Measurements from ENCODE around the gene GNG12. TPM values are rescaled to one million over a fixed set of nuclear protein-coding genes. Genes with fewer than 3 reads are reported as not detected.

GNG12 gene
- total RNA-seq, 1 donor from 2014 or later, result 71.5 TPM

- Histone ChIP-seq H3K27ac (no peak overlapping the region), H3K4me1 (peaks cover 89% of the 10 kb centered on the region), H3K4me3 (no peak overlapping the region), H3K9me3 (no peaks in the 10 kb centered on the region), H3K36me3 (no peaks in the 10 kb centered on the region), H3K27me3 (no peaks in the 10 kb centered on the region)
- intact Hi-C loops (cut with DNase I), result no loop called here
- TF ChIP-seq POLR2AphosphoS5 (IDR thresholded peaks at IDR 0.05; ENCODE audit: insufficient read depth in 1 of 2, low read depth in 1 of 2) (no peak), POLR2A (IDR thresholded peaks at IDR 0.05) (no peak)
- TF ChIP-seq, protein P1, sequence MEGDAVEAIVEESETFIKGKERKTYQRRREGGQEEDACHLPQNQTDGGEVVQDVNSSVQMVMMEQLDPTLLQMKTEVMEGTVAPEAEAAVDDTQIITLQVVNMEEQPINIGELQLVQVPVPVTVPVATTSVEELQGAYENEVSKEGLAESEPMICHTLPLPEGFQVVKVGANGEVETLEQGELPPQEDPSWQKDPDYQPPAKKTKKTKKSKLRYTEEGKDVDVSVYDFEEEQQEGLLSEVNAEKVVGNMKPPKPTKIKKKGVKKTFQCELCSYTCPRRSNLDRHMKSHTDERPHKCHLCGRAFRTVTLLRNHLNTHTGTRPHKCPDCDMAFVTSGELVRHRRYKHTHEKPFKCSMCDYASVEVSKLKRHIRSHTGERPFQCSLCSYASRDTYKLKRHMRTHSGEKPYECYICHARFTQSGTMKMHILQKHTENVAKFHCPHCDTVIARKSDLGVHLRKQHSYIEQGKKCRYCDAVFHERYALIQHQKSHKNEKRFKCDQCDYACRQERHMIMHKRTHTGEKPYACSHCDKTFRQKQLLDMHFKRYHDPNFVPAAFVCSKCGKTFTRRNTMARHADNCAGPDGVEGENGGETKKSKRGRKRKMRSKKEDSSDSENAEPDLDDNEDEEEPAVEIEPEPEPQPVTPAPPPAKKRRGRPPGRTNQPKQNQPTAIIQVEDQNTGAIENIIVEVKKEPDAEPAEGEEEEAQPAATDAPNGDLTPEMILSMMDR (IDR thresholded peaks at IDR 0.05), result no peak
- no peak for DNase-seq (ENCODE audit: extremely low spot score in 2 of 2)
Measured at GRCh38 chr1:67818162-67818561, 15.1 kb downstream of the GNG12 start.

- Histone ChIP-seq H3K4me3 (no peak overlapping the region), H3K36me3 (no peaks in the 10 kb centered on the region), H3K4me1 (peaks cover 86% of the 10 kb centered on the region), H3K27me3 (no peaks in the 10 kb centered on the region), H3K9me3 (no peaks in the 10 kb centered on the region), H3K27ac (no peak overlapping the region)
- no peak for DNase-seq (ENCODE audit: extremely low spot score in 2 of 2)
- TF ChIP-seq, protein P1 (IDR thresholded peaks at IDR 0.05), result no peak
- TF ChIP-seq POLR2A (IDR thresholded peaks at IDR 0.05) (no peak), POLR2AphosphoS5 (IDR thresholded peaks at IDR 0.05; ENCODE audit: insufficient read depth in 1 of 2, low read depth in 1 of 2) (no peak)
- intact Hi-C loops (cut with DNase I), result no loop called here
Measured at GRCh38 chr1:67817319-67817718, 15.9 kb downstream of the GNG12 start.

DNA sequence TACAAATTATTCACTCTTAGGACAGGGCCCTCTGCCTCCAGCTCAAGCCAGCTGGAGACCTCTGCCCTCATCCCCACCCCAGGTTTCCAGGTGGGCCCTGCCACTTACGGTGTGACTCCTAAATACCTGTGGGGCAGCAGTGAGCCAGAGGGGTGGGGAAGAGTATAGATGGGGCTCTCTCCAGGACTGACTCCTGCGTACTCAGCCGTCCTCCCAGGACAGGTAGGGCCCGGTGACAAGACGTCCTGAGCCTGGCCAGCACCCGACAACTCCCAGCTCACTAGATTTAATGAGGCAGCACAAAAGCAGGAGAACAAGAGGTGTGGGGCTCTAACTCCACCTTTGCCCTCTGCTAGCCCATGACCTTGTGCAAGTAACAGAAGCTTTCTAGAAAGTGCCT lies 16.8 kb downstream of the GNG12 start:
- H3K4me3 ChIP-seq, result no peak overlapping the region
- no peaks in the 10 kb centered on the region for H3K9me3 ChIP-seq
- H3K27me3 ChIP-seq, result no peaks in the 10 kb centered on the region
- no peak overlapping the region for H3K27ac ChIP-seq
- intact Hi-C loops (cut with DNase I), result no loop called here
- peaks cover 92% of the 10 kb centered on the region for H3K4me1 ChIP-seq
- no peak for TF ChIP-seq POLR2A (IDR thresholded peaks at IDR 0.05)
- no peak for DNase-seq (ENCODE audit: extremely low spot score in 2 of 2)
- no peaks in the 10 kb centered on the region for H3K36me3 ChIP-seq

- H3K4me1 ChIP-seq, result peaks cover 92% of the 10 kb centered on the region
- H3K27ac ChIP-seq, result peak overlapping the region; percentile 56
- H3K9me3 ChIP-seq, result no peaks in the 10 kb centered on the region
- DNase-seq (ENCODE audit: extremely low spot score in 2 of 2), result no peak
- no peak overlapping the region for H3K4me3 ChIP-seq
- no peaks in the 10 kb centered on the region for H3K36me3 ChIP-seq
- intact Hi-C loops (cut with DNase I), result no loop called here
- no peaks in the 10 kb centered on the region for H3K27me3 ChIP-seq
- TF ChIP-seq, protein P1 (IDR thresholded peaks at IDR 0.05), result no peak
- TF ChIP-seq POLR2A (IDR thresholded peaks at IDR 0.05), result no peak
- no peak for TF ChIP-seq POLR2AphosphoS5 (IDR thresholded peaks at IDR 0.05; ENCODE audit: insufficient read depth in 1 of 2, low read depth in 1 of 2)
Measured at GRCh38 chr1:67816095-67816475, 17.2 kb downstream of the GNG12 start.

DNA sequence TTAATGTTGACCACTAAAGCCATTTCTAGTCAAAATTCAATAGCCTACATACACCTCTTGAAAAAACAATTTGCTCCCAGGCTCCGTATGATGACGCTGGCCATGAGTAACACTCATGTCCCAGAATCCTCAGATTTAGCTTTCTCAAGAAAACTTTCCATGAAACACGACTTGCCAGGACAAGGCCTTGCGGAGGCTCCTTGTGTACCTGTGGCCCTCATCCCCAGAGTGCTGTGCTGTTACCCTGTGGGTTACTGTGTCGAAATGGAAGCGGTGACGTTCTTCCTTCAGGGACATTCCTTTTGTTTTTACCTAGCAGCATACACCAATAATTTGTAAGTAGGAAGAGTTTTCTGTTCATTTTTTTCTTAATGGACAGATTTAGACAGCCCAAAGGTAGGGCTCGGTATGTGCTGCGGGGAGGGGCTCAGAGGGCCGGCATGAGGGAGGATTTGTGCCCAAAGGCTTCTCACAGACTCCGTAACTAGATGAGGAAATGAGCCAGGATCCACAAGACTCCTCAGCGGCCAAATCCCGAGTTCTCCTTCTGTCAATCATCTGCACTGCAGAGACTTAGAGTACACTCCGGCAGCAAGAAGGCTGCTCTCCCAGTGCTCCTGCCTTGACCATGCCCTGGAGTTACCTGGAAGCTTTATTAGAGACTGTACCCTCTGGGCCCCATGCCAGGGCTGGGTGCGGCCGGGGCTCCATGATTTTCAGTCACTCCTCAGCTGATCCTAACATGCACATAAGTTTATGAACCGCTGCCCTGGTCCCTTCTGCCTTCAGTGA lies 17.8 kb downstream of the GNG12 start:
- no peaks in the 10 kb centered on the region for H3K27me3 ChIP-seq
- no peak for DNase-seq (ENCODE audit: extremely low spot score in 2 of 2)
- TF ChIP-seq, protein P1 (IDR thresholded peaks at IDR 0.05), result no peak
- TF ChIP-seq POLR2AphosphoS5 (IDR thresholded peaks at IDR 0.05; ENCODE audit: insufficient read depth in 1 of 2, low read depth in 1 of 2), result no peak
- TF ChIP-seq POLR2A (IDR thresholded peaks at IDR 0.05), result no peak
- intact Hi-C loops (cut with DNase I), result no loop called here
- no peak overlapping the region for H3K4me3 ChIP-seq
- no peaks in the 10 kb centered on the region for H3K9me3 ChIP-seq
- peaks cover 91% of the 10 kb centered on the region for H3K4me1 ChIP-seq
- no peaks in the 10 kb centered on the region for H3K36me3 ChIP-seq
- H3K27ac ChIP-seq, result peak overlapping the region; percentile 56
